HepG2 (cell line): ENCODE data around the gene APOC4. TPM values are rescaled to one million over a fixed set of nuclear protein-coding genes. Genes with fewer than 3 reads are reported as not detected.

ENCODE experiments used
- CC2D1A ChIP-seq: sonication (generic); formaldehyde crosslinking; IDR thresholded peaks from 2 replicates; pipeline ENCODE4 v1.8.1; 2023; ENCODE audit warnings: mild to moderate bottlenecking, missing genetic modification reagents
- FOXA1 ChIP-seq, 2 experiments: fragments of 450-650 bp in 1 of 2; sonication (generic) in 1 of 2; formaldehyde crosslinking in 1 of 2; IDR thresholded peaks; 2 replicates each; pipeline versions ENCODE4 v1.4.0 to v1.6.1; 2016 to 2020; ENCODE audit warnings: missing genetic modification reagents in 1 of 2
- MTF1 ChIP-seq: sonication (generic); formaldehyde crosslinking; IDR thresholded peaks from 2 replicates; pipeline ENCODE4 v1.5.0; 2020; ENCODE audit warnings: missing genetic modification reagents
- PCBP2 ChIP-seq: fragments of 200-400 bp; formaldehyde crosslinking; optimal IDR thresholded peaks from 2 replicates; pipeline ENCODE3; 2018; ENCODE audit warnings: low read length, low read depth; ENCODE audit not compliant: poor library complexity, severe bottlenecking
- SMAD1 ChIP-seq: sonication (generic); formaldehyde crosslinking; IDR thresholded peaks from 2 replicates; pipeline ENCODE4 v1.4.0; 2020; ENCODE audit warnings: missing genetic modification reagents, low read depth, mild to moderate bottlenecking, borderline replicate concordance
- SOX6 ChIP-seq, 2 experiments: fragments of 450-650 bp in 1 of 2; sonication (generic) in 1 of 2; formaldehyde crosslinking in 1 of 2; IDR thresholded peaks; 2 replicates each; pipeline versions ENCODE4 v1.4.0 to v1.6.1; 2017 to 2020; ENCODE audit warnings: antibody characterized with exemption in 1 of 2, mild to moderate bottlenecking in 1 of 2, missing genetic modification reagents in 1 of 2
- TEAD3 ChIP-seq: optimal IDR thresholded peaks from 2 replicates; pipeline ENCODE3; 2016; ENCODE audit warnings: borderline replicate concordance
- ZNF367 ChIP-seq: sonication (generic); formaldehyde crosslinking; IDR thresholded peaks from 2 replicates; pipeline ENCODE4 v1.4.0; 2020; ENCODE audit warnings: missing genetic modification reagents, borderline replicate concordance
- ZNF75D ChIP-seq: sonication (generic); formaldehyde crosslinking; IDR thresholded peaks from 2 replicates; pipeline ENCODE4 v1.8.1; 2023; ENCODE audit warnings: missing genetic modification reagents, mild to moderate bottlenecking, borderline replicate concordance
- ZSCAN20 ChIP-seq: sonication (generic); formaldehyde crosslinking; IDR thresholded peaks from 2 replicates; pipeline ENCODE4 v1.4.0; 2020; ENCODE audit warnings: missing genetic modification reagents, mild to moderate bottlenecking, borderline replicate concordance
- polyA plus RNA-seq, 8 experiments: library from polyadenylated mRNA; depleted of rRNA in 3 of 8; stranded (reverse) in 7 of 8; unstranded in 1 of 8; fragments of >200 nt; fragmentation: Illumina TruSeq in 4 of 8; extraction: Trizol in 4 of 8; gene quantifications; 2 replicates each; pipeline versions ENCODE4 v1.2.1 to v1.2.3, GENCODE V29; 2011 to 2016; ENCODE audit warnings: low read depth in 4 of 8, missing spikeins in 1 of 8, mixed read lengths in 1 of 8; ENCODE audit not compliant: insufficient read depth in 1 of 8
- total RNA-seq, 5 experiments: library from RNA; depleted of rRNA; stranded (reverse); fragments of >200 nt; fragmentation: Illumina TruSeq; extraction: Trizol; gene quantifications; 2 replicates each; pipeline ENCODE4 v1.2.3, GENCODE V29; 2016; ENCODE audit warnings: low read depth in 1 of 5
- TF ChIP-seq, protein P1 (sequence below): sonication (generic); formaldehyde crosslinking; IDR thresholded peaks from 2 replicates; pipeline ENCODE4 v1.4.0; 2020; ENCODE audit warnings: missing genetic modification reagents, borderline replicate concordance
- TF ChIP-seq, protein P2 (sequence below): sonication (generic); formaldehyde crosslinking; IDR thresholded peaks from 2 replicates; pipeline ENCODE4 v1.9.0; 2021; ENCODE audit warnings: mild to moderate bottlenecking, missing genetic modification reagents
- TF ChIP-seq, protein P3 (sequence below): fragments of 450-650 bp; IDR thresholded peaks from 2 replicates; pipeline ENCODE4 v1.6.1; 2017; ENCODE audit warnings: mild to moderate bottlenecking
- TF ChIP-seq, protein P4 (sequence below): fragments of 450-650 bp; IDR thresholded peaks from 2 replicates; pipeline ENCODE4 v1.6.1; 2016
- TF ChIP-seq, protein P5 (sequence below): IDR thresholded peaks from 2 replicates; pipeline ENCODE4 v1.6.1; 2016; ENCODE audit warnings: missing biosample characterization, missing genetic modification reagents, low read depth

Gene APOC4
- total and polyA plus RNA-seq, 2 of the 13 experiments (the other 11 are each of a cell fraction or from before 2014, with no cell fraction given) = 0.46 TPM; not detected in 1

DNA sequence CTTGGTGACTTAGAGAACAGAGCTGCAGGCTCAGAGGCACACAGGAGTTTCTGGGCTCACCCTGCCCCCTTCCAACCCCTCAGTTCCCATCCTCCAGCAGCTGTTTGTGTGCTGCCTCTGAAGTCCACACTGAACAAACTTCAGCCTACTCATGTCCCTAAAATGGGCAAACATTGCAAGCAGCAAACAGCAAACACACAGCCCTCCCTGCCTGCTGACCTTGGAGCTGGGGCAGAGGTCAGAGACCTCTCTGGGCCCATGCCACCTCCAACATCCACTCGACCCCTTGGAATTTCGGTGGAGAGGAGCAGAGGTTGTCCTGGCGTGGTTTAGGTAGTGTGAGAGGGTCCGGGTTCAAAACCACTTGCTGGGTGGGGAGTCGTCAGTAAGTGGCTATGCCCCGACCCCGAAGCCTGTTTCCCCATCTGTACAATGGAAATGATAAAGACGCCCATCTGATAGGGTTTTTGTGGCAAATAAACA lies 17.8 kb upstream of the APOC4 start (continued):
- TF ChIP-seq, protein P1, sequence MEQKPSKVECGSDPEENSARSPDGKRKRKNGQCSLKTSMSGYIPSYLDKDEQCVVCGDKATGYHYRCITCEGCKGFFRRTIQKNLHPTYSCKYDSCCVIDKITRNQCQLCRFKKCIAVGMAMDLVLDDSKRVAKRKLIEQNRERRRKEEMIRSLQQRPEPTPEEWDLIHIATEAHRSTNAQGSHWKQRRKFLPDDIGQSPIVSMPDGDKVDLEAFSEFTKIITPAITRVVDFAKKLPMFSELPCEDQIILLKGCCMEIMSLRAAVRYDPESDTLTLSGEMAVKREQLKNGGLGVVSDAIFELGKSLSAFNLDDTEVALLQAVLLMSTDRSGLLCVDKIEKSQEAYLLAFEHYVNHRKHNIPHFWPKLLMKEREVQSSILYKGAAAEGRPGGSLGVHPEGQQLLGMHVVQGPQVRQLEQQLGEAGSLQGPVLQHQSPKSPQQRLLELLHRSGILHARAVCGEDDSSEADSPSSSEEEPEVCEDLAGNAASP = peak; percentile 98
- TF ChIP-seq, protein P2, sequence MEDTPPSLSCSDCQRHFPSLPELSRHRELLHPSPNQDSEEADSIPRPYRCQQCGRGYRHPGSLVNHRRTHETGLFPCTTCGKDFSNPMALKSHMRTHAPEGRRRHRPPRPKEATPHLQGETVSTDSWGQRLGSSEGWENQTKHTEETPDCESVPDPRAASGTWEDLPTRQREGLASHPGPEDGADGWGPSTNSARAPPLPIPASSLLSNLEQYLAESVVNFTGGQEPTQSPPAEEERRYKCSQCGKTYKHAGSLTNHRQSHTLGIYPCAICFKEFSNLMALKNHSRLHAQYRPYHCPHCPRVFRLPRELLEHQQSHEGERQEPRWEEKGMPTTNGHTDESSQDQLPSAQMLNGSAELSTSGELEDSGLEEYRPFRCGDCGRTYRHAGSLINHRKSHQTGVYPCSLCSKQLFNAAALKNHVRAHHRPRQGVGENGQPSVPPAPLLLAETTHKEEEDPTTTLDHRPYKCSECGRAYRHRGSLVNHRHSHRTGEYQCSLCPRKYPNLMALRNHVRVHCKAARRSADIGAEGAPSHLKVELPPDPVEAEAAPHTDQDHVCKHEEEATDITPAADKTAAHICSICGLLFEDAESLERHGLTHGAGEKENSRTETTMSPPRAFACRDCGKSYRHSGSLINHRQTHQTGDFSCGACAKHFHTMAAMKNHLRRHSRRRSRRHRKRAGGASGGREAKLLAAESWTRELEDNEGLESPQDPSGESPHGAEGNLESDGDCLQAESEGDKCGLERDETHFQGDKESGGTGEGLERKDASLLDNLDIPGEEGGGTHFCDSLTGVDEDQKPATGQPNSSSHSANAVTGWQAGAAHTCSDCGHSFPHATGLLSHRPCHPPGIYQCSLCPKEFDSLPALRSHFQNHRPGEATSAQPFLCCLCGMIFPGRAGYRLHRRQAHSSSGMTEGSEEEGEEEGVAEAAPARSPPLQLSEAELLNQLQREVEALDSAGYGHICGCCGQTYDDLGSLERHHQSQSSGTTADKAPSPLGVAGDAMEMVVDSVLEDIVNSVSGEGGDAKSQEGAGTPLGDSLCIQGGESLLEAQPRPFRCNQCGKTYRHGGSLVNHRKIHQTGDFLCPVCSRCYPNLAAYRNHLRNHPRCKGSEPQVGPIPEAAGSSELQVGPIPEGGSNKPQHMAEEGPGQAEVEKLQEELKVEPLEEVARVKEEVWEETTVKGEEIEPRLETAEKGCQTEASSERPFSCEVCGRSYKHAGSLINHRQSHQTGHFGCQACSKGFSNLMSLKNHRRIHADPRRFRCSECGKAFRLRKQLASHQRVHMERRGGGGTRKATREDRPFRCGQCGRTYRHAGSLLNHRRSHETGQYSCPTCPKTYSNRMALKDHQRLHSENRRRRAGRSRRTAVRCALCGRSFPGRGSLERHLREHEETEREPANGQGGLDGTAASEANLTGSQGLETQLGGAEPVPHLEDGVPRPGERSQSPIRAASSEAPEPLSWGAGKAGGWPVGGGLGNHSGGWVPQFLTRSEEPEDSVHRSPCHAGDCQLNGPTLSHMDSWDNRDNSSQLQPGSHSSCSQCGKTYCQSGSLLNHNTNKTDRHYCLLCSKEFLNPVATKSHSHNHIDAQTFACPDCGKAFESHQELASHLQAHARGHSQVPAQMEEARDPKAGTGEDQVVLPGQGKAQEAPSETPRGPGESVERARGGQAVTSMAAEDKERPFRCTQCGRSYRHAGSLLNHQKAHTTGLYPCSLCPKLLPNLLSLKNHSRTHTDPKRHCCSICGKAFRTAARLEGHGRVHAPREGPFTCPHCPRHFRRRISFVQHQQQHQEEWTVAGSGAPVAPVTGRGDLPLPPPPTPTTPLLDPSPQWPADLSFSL (CRISPR knock-in tag) = no peak
- TF ChIP-seq, protein P3, sequence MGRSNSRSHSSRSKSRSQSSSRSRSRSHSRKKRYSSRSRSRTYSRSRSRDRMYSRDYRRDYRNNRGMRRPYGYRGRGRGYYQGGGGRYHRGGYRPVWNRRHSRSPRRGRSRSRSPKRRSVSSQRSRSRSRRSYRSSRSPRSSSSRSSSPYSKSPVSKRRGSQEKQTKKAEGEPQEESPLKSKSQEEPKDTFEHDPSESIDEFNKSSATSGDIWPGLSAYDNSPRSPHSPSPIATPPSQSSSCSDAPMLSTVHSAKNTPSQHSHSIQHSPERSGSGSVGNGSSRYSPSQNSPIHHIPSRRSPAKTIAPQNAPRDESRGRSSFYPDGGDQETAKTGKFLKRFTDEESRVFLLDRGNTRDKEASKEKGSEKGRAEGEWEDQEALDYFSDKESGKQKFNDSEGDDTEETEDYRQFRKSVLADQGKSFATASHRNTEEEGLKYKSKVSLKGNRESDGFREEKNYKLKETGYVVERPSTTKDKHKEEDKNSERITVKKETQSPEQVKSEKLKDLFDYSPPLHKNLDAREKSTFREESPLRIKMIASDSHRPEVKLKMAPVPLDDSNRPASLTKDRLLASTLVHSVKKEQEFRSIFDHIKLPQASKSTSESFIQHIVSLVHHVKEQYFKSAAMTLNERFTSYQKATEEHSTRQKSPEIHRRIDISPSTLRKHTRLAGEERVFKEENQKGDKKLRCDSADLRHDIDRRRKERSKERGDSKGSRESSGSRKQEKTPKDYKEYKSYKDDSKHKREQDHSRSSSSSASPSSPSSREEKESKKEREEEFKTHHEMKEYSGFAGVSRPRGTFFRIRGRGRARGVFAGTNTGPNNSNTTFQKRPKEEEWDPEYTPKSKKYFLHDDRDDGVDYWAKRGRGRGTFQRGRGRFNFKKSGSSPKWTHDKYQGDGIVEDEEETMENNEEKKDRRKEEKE = no peak
- peak; percentile 67; the same call in 1 of the 2 replicates for TF ChIP-seq FOXA1 (IDR thresholded peaks at IDR 0.05)
- peak; percentile 97 for TF ChIP-seq FOXA1 (CRISPR knock-in tag; IDR thresholded peaks at IDR 0.05)
- TF ChIP-seq, protein P4, sequence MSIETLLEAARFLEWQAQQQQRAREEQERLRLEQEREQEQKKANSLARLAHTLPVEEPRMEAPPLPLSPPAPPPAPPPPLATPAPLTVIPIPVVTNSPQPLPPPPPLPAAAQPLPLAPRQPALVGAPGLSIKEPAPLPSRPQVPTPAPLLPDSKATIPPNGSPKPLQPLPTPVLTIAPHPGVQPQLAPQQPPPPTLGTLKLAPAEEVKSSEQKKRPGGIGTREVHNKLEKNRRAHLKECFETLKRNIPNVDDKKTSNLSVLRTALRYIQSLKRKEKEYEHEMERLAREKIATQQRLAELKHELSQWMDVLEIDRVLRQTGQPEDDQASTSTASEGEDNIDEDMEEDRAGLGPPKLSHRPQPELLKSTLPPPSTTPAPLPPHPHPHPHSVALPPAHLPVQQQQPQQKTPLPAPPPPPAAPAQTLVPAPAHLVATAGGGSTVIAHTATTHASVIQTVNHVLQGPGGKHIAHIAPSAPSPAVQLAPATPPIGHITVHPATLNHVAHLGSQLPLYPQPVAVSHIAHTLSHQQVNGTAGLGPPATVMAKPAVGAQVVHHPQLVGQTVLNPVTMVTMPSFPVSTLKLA = no peak
- no peak for TF ChIP-seq PCBP2
- no peak for TF ChIP-seq CC2D1A (CRISPR knock-in tag)
- TF ChIP-seq MTF1 (CRISPR knock-in tag) = no peak
- TF ChIP-seq ZNF75D (CRISPR knock-in tag) = no peak
- no peak for TF ChIP-seq ZNF367 (CRISPR knock-in tag)
- TF ChIP-seq, protein P5, sequence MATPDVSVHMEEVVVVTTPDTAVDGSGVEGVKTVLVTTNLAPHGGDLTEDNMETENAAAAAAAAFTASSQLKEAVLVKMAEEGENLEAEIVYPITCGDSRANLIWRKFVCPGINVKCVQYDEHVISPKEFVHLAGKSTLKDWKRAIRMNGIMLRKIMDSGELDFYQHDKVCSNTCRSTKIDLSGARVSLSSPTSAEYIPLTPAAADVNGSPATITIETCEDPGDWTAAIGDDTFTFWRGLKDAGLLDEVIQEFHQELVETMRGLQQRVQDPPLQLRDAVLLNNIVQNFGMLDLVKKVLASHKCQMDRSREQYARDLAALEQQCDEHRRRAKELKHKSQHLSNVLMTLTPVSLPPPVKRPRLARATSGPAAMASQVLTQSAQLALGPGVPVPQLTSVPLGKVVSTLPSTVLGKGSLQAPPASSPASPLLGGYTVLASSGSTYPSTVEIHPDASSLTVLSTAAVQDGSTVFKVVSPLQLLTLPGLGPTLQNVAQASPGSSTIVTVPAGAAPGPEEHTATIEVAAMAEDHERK (CRISPR knock-in tag) = no peak
- no peak for TF ChIP-seq SOX6 (IDR thresholded peaks at IDR 0.05)
- TF ChIP-seq SOX6 (CRISPR knock-in tag; IDR thresholded peaks at IDR 0.05) = peak; percentile 96
- peak; percentile 48; the same call in 1 of the 2 replicates for TF ChIP-seq SMAD1 (CRISPR knock-in tag)
- TF ChIP-seq TEAD3 (CRISPR knock-in tag) = peak; percentile 98
- no peak for TF ChIP-seq ZSCAN20 (CRISPR knock-in tag)
